Endothelial cell of umbilical vein (primary cell): ENCODE measurements around the gene SYT6. TPM values are rescaled to one million over a fixed set of nuclear protein-coding genes. Genes with fewer than 3 reads are reported as not detected.

Experiments
- BruUV-seq: library from RNA; stranded (reverse); fragments of 400-500 nt; replicated peaks from 2 replicates; lab custom pipeline; 2021; lab: Mats Ljungman, UMichigan
- CTCF ChIA-PET: fragments of 300-600, 350-600 bp; sonication (Branson Sonifier 250); formaldehyde crosslinking; loops from one replicate; lab custom pipeline; 2021; ENCODE audit warnings: antibody characterized with exemption, inconsistent platforms; lab: Charles Lee
- POLR2A ChIA-PET: fragments of 300-600, 350-600 bp; sonication (Branson Sonifier 250); formaldehyde crosslinking; loops from one replicate; lab custom pipeline; 2021; ENCODE audit warnings: antibody characterized with exemption, inconsistent platforms; lab: Charles Lee
- DNase-seq: peaks from one replicate; pipeline ENCODE4 v3.0.0-alpha.2; 2011; ENCODE audit warnings: low read depth, low spot score
- FAIRE-seq: peaks from 2 replicates; lab custom pipeline; 2011; peaks lifted over from hg19 to GRCh38; lab: Jason Lieb, UNC
- H2AFZ ChIP-seq: 2 replicates; pipeline ENCODE4 v1.6.0; 2012; ENCODE audit warnings: low read depth, low read length, control low read depth, inconsistent platforms
- H3K27ac ChIP-seq: 2 replicates; pipeline ENCODE4 v1.5.1; 2011; ENCODE audit warnings: low read depth, mild to moderate bottlenecking, control low read depth, low read length, moderate library complexity; ENCODE audit not compliant: insufficient read depth
- H3K27me3 ChIP-seq, 2 experiments: 2 replicates each; pipeline versions ENCODE4 v1.6.0 to v1.6.1; 2011; ENCODE audit warnings: low read length in 2 of 2, mixed read lengths in 1 of 2; ENCODE audit not compliant: control insufficient read depth in 2 of 2, insufficient read depth in 2 of 2
- H3K36me3 ChIP-seq, 2 experiments: 2 replicates in 1 of 2; 3 replicates in 1 of 2; pipeline ENCODE4 v1.5.1; 2011; ENCODE audit warnings: low read length in 2 of 2, mild to moderate bottlenecking in 1 of 2, moderate library complexity in 1 of 2; ENCODE audit not compliant: control insufficient read depth in 2 of 2, insufficient read depth in 2 of 2; ENCODE audit errors: extremely low read depth in 1 of 2
- H3K4me1 ChIP-seq: 3 replicates; pipeline ENCODE4 v1.5.1; 2011; ENCODE audit warnings: mild to moderate bottlenecking, low read length; ENCODE audit not compliant: control insufficient read depth, insufficient read depth; ENCODE audit errors: extremely low read depth
- H3K4me2 ChIP-seq: 2 replicates; pipeline ENCODE4 v1.6.1; 2011; ENCODE audit warnings: low read length, control low read depth, mixed read lengths; ENCODE audit not compliant: insufficient read depth
- H3K4me3 ChIP-seq, 3 experiments: fragments of 200-600 bp in 1 of 3; sonication (generic), shearing (Covaris generic) in 1 of 3; replicated peaks in 1 of 3; 2 replicates each; pipeline ENCODE4 v1.5.1; 2011 to 2016; ENCODE audit warnings: control low read depth in 3 of 3, low read length in 3 of 3, mild to moderate bottlenecking in 2 of 3, inconsistent platforms in 1 of 3, low read depth in 1 of 3, moderate library complexity in 1 of 3; ENCODE audit not compliant: insufficient read depth in 1 of 3
- H3K79me2 ChIP-seq: 2 replicates; pipeline ENCODE4 v1.6.0; 2012; ENCODE audit warnings: low read length, inconsistent platforms; ENCODE audit not compliant: control insufficient read depth, insufficient read depth
- H3K9ac ChIP-seq: replicated peaks from 2 replicates; pipeline ENCODE3; 2011; ENCODE audit warnings: low read length, control low read depth; ENCODE audit not compliant: insufficient read depth; ENCODE audit errors: extremely low read depth
- H3K9me1 ChIP-seq: replicated peaks from 3 replicates; pipeline ENCODE4 v1.6.0; 2011; ENCODE audit warnings: mild to moderate bottlenecking, low read length; ENCODE audit not compliant: control insufficient read depth, insufficient read depth; ENCODE audit errors: extremely low read depth
- H3K9me3 ChIP-seq: replicated peaks from 2 replicates; pipeline ENCODE4 v1.5.1; 2012; ENCODE audit warnings: low read length, inconsistent platforms; ENCODE audit not compliant: control insufficient read depth, insufficient read depth
- H4K20me1 ChIP-seq: replicated peaks from 2 replicates; pipeline ENCODE3; 2011; ENCODE audit warnings: mild to moderate bottlenecking, low read length; ENCODE audit not compliant: control insufficient read depth, insufficient read depth; ENCODE audit errors: extremely low read depth
- CTCF ChIP-seq, 2 donors: IDR thresholded peaks; 1 replicate in 1 of 2; 2 replicates in 1 of 2; pipeline ENCODE4 v1.5.1; 2011; ENCODE audit warnings: low read length in 2 of 2, mild to moderate bottlenecking in 2 of 2, moderate library complexity in 2 of 2, control low read depth in 1 of 2, inconsistent platforms in 1 of 2, low read depth in 1 of 2; ENCODE audit not compliant: insufficient read depth in 1 of 2; ENCODE audit errors: extremely low read depth in 1 of 2
- EZH2 ChIP-seq: IDR thresholded peaks from 2 replicates; pipeline ENCODE4 v1.6.1; 2012; ENCODE audit warnings: borderline replicate concordance, low read depth, mild to moderate bottlenecking, moderate library complexity, low read length, inconsistent platforms; ENCODE audit not compliant: severe bottlenecking
- FOS ChIP-seq: IDR thresholded peaks from 2 replicates; pipeline ENCODE4 v1.6.1; 2011; ENCODE audit warnings: mild to moderate bottlenecking, low read length, moderate library complexity, borderline replicate concordance; ENCODE audit not compliant: insufficient read depth
- GATA2 ChIP-seq: IDR thresholded peaks from 2 replicates; pipeline ENCODE4 v1.7.0; 2011; ENCODE audit warnings: low read depth, mild to moderate bottlenecking, moderate library complexity, mixed read lengths, low read length; ENCODE audit not compliant: insufficient read length, insufficient read depth
- JUN ChIP-seq: IDR thresholded peaks from 2 replicates; pipeline ENCODE4 v1.6.1; 2011; ENCODE audit warnings: borderline replicate concordance, low read depth; ENCODE audit not compliant: insufficient read length, insufficient read depth
- MAX ChIP-seq: IDR thresholded peaks from 2 replicates; pipeline ENCODE4 v1.6.1; 2011; ENCODE audit not compliant: insufficient read depth, insufficient read length
- MYC ChIP-seq: IDR thresholded peaks from one replicate; pipeline ENCODE4 v1.6.1; 2011; ENCODE audit warnings: mild to moderate bottlenecking, low read depth, low read length
- POLR2A ChIP-seq: IDR thresholded peaks from 2 replicates; pipeline ENCODE4 v1.6.1; 2012; ENCODE audit warnings: low read depth, mild to moderate bottlenecking, control low read depth, low read length
- POLR2AphosphoS5 ChIP-seq: IDR thresholded peaks from 2 replicates; pipeline ENCODE4 v1.6.1; 2012; ENCODE audit warnings: low read depth, mild to moderate bottlenecking, control low read depth, low read length, moderate library complexity; ENCODE audit not compliant: insufficient read depth
- dilution Hi-C: fragments of 300-500 bp; cut with MboI; formaldehyde crosslinking; loops from one replicate; pipeline ENCODE4 v1.15.0; 2019; ENCODE audit warnings: low sequenced_read_pairs; ENCODE audit not compliant: extremely low pct_ligation_motif_present
- intact Hi-C: fragments of 100-400 bp; cut with micrococcal nuclease; formaldehyde crosslinking; loops from one replicate; pipeline ENCODE4 v1.10.0; 2022
- polyA plus RNA-seq, 4 experiments: library from polyadenylated mRNA; depleted of rRNA in 3 of 4; stranded (reverse) in 3 of 4; unstranded in 1 of 4; fragments of >200 nt; gene quantifications; 2 replicates each; pipeline versions ENCODE4 v1.2.1 to v1.2.3, GENCODE V29; 2011 to 2012; ENCODE audit warnings: missing spikeins in 1 of 4
- total RNA-seq: library from RNA; stranded (reverse); gene quantifications from 2 replicates; pipeline ENCODE4 v1.2.3, GENCODE V29; 2021

SYT6 gene
- total and polyA plus RNA-seq, 2 donors (not counting 3 experiments of a cell fraction or from before 2014, with no cell fraction given): 0.04 TPM; not detected in 1

DNA sequence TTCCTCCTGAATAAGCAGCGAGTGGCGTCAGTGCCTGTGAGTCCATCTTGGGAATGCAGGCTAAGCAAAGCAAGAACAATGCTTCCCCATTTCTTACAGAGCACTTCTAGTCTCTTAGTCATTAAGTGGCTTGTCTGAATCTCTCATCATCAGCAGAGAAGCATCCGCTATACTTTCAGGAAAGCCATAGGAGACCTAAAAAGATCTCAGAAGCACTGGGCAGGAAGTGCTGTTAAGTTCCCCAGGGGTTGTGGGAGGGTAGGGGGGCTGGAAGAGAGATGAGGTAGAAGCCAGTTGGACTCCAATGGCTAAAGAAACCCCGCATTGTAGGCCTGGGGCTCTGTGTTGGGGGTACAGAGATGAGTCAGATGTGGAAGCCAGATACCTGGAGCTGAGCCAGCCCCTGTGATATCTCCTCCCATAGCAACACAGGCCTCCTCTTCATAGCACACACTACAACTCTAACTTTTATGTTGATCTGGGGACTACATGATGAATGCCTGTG, 44.9 kb downstream of the SYT6 start:
- intact Hi-C loops (no loop called here), dilution Hi-C loops (no loop called here)
- BruUV-seq: no TSS peak
- ChIA-PET CTCF (no interaction called here), POLR2A (no interaction called here)
- Histone ChIP-seq H3K4me3 (no peak overlapping the region), H3K9me1 (no peaks in the 10 kb centered on the region), H2AFZ (no peak overlapping the region), H3K9me3 (no peaks in the 10 kb centered on the region), H3K36me3 (no peaks in the 10 kb centered on the region), H3K4me1 (no peaks in the 10 kb centered on the region), H3K4me2 (no peak overlapping the region), H3K79me2 (no peaks in the 10 kb centered on the region), H3K9ac (no peak overlapping the region), H3K27me3 (no peaks in the 10 kb centered on the region), H3K27ac (no peak overlapping the region), H4K20me1 (no peaks in the 10 kb centered on the region)
- TF ChIP-seq POLR2AphosphoS5 (no peak), JUN (no peak), EZH2 (no peak), MYC (no peak), CTCF (IDR thresholded peaks at IDR 0.05; ENCODE audit: extremely low read depth in 1 of 2, insufficient read depth in 1 of 2, low read depth in 1 of 2, low read length in 2 of 2) (no peak), MAX (no peak), FOS (no peak), GATA2 (no peak), POLR2A (no peak)
- DNase-seq (no peak), FAIRE-seq (no peak)
